Measurements from ENCODE around the gene PDK4.

The PDK4 gene

GRCh38 chr7:95596198-95597063 is at the start of gene PDK4:
PDK4 (minus strand) TSS chr7:95596516; CDS start chr7:95596293, 223 bp downstream.
- peak; percentile 88 for DNase-seq (ENCODE audit: low spot score)

GRCh38 chr7:95642173-95642572 is 45.9 kb upstream of the PDK4 start:
- no peak for DNase-seq (ENCODE audit: low spot score)

- DNase-seq (ENCODE audit: low spot score) = no peak
These were observed 40.0 kb upstream of the PDK4 start for GRCh38 chr7:95636140-95636940.

- no peak for DNase-seq (ENCODE audit: low spot score)
These were observed 36.3 kb upstream of the PDK4 start for GRCh38 chr7:95632609-95633008.

- DNase-seq (ENCODE audit: low spot score) = no peak
These were observed 35.2 kb upstream of the PDK4 start for GRCh38 chr7:95631527-95631926.

- DNase-seq (ENCODE audit: low spot score) = no peak
These were observed 34.6 kb upstream of the PDK4 start for GRCh38 chr7:95630702-95631458.

GRCh38 chr7:95628831-95629439 is 32.6 kb upstream of the PDK4 start:
- DNase-seq (ENCODE audit: low spot score) = no peak

- no peak for DNase-seq (ENCODE audit: low spot score)
These were observed 27.5 kb upstream of the PDK4 start for GRCh38 chr7:95623788-95624187.

GRCh38 chr7:95622859-95623258 is 26.5 kb upstream of the PDK4 start:
- no peak for DNase-seq (ENCODE audit: low spot score)

GRCh38 chr7:95622001-95622549 is 25.8 kb upstream of the PDK4 start:
- no peak for DNase-seq (ENCODE audit: low spot score)

GRCh38 chr7:95621404-95621803 is 25.1 kb upstream of the PDK4 start:
- DNase-seq (ENCODE audit: low spot score) = no peak

- DNase-seq (ENCODE audit: low spot score) = no peak
These were observed 24.3 kb upstream of the PDK4 start for GRCh38 chr7:95620631-95621030.

- DNase-seq (ENCODE audit: low spot score) = no peak
These were observed 23.6 kb upstream of the PDK4 start for GRCh38 chr7:95619921-95620320.

GRCh38 chr7:95619517-95619916 is 23.2 kb upstream of the PDK4 start:
- DNase-seq (ENCODE audit: low spot score) = no peak

GRCh38 chr7:95614442-95614940 is 18.2 kb upstream of the PDK4 start:
- DNase-seq (ENCODE audit: low spot score) = no peak

- no peak for DNase-seq (ENCODE audit: low spot score)
These were observed 14.9 kb upstream of the PDK4 start for GRCh38 chr7:95611224-95611623.

GRCh38 chr7:95609277-95609971 is 13.1 kb upstream of the PDK4 start:
- DNase-seq (ENCODE audit: low spot score) = no peak

GRCh38 chr7:95608359-95609173 is 12.2 kb upstream of the PDK4 start:
- peak; percentile 90 for DNase-seq (ENCODE audit: low spot score)

GRCh38 chr7:95607561-95607960 is 11.2 kb upstream of the PDK4 start:
- no peak for DNase-seq (ENCODE audit: low spot score)

GRCh38 chr7:95605275-95605674 is 9.0 kb upstream of the PDK4 start:
- DNase-seq (ENCODE audit: low spot score) = no peak
